ENCODE data around the gene NUBPL.

The NUBPL gene

DNA sequence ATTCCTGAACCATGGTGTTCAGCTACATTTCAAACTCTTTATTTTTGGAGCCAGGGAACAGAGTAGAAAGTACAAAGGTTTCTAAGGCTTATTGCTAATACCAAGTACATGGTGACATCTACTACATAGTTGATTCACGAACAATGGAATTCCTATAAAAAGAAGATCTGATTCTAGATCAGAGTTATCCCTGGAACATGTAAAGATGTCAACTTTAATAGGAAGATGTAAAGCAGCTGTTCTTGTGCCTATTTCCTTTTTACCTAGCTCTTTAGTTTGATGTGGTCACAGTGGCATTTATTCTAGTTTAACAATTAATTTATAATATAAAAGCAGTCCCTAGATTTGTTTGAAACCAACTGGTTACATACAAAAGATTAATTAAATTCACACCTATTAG lies 99.5 kb downstream of the NUBPL start:
- no peak for TF ChIP-seq ZBTB7A (IDR thresholded peaks at IDR 0.05; ENCODE audit: low read depth)
- no peak for TF ChIP-seq CEBPB (IDR thresholded peaks at IDR 0.05)
- TF ChIP-seq TEAD4 (IDR thresholded peaks at IDR 0.05) = no peak
- TF ChIP-seq EGR1 (IDR thresholded peaks at IDR 0.05) = no peak
- TF ChIP-seq NFIC (IDR thresholded peaks at IDR 0.05) = no peak
- no peak for TF ChIP-seq USF1 (IDR thresholded peaks at IDR 0.05)
- no peak for TF ChIP-seq EP300 (IDR thresholded peaks at IDR 0.05; ENCODE audit: borderline replicate concordance)
- TF ChIP-seq, protein P1, sequence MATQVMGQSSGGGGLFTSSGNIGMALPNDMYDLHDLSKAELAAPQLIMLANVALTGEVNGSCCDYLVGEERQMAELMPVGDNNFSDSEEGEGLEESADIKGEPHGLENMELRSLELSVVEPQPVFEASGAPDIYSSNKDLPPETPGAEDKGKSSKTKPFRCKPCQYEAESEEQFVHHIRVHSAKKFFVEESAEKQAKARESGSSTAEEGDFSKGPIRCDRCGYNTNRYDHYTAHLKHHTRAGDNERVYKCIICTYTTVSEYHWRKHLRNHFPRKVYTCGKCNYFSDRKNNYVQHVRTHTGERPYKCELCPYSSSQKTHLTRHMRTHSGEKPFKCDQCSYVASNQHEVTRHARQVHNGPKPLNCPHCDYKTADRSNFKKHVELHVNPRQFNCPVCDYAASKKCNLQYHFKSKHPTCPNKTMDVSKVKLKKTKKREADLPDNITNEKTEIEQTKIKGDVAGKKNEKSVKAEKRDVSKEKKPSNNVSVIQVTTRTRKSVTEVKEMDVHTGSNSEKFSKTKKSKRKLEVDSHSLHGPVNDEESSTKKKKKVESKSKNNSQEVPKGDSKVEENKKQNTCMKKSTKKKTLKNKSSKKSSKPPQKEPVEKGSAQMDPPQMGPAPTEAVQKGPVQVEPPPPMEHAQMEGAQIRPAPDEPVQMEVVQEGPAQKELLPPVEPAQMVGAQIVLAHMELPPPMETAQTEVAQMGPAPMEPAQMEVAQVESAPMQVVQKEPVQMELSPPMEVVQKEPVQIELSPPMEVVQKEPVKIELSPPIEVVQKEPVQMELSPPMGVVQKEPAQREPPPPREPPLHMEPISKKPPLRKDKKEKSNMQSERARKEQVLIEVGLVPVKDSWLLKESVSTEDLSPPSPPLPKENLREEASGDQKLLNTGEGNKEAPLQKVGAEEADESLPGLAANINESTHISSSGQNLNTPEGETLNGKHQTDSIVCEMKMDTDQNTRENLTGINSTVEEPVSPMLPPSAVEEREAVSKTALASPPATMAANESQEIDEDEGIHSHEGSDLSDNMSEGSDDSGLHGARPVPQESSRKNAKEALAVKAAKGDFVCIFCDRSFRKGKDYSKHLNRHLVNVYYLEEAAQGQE (IDR thresholded peaks at IDR 0.05; ENCODE audit: low read depth) = no peak

GRCh38 chr14:31668348-31668747 lies 107.1 kb downstream of the NUBPL start:
- no peak for TF ChIP-seq YY1 (IDR thresholded peaks at IDR 0.05; ENCODE audit: low read depth)
- no peak for TF ChIP-seq EGR1 (IDR thresholded peaks at IDR 0.05)
- TF ChIP-seq MAX (IDR thresholded peaks at IDR 0.05) = no peak
- no peak for TF ChIP-seq TCF12 (IDR thresholded peaks at IDR 0.05; ENCODE audit: low read depth)
- TF ChIP-seq FOXM1 (IDR thresholded peaks at IDR 0.05; ENCODE audit: borderline replicate concordance, low read depth) = no peak
- TF ChIP-seq ZBTB7A (IDR thresholded peaks at IDR 0.05; ENCODE audit: low read depth) = no peak
- TF ChIP-seq RAD21 (IDR thresholded peaks at IDR 0.05; ENCODE audit: low read depth) = no peak
- no peak for TF ChIP-seq EP300 (IDR thresholded peaks at IDR 0.05; ENCODE audit: borderline replicate concordance)
- TF ChIP-seq TEAD4 (IDR thresholded peaks at IDR 0.05) = no peak
- no peak for TF ChIP-seq TAF1 (IDR thresholded peaks at IDR 0.05; ENCODE audit: low read depth)
- no peak for TF ChIP-seq USF1 (IDR thresholded peaks at IDR 0.05)
- TF ChIP-seq, protein P1 (IDR thresholded peaks at IDR 0.05; ENCODE audit: low read depth) = no peak
- TF ChIP-seq NFIC (IDR thresholded peaks at IDR 0.05) = no peak
- no peak for TF ChIP-seq CEBPB (IDR thresholded peaks at IDR 0.05)
- TF ChIP-seq CREB1 (IDR thresholded peaks at IDR 0.05; ENCODE audit: low read depth) = no peak

DNA sequence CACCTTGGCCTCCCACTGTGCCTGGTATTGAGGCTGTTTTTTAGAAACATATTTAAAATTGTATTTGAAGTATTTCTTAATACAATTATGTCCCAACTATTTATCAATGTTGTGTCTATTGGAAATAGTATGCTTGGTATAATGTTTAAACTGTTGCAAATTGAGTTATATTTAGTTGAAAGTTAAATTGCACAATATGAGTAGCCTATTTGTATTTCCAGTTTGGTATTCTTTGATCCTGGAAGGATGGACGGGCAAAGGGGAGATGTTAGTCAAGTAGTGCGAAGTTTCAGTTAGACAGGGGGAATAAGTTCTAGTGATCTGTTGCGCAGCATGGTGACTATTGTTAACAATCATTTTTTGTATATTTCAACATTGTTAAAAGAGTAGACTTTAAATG lies 111.5 kb downstream of the NUBPL start:
- TF ChIP-seq TCF12 (IDR thresholded peaks at IDR 0.05; ENCODE audit: low read depth) = no peak
- no peak for TF ChIP-seq EP300 (IDR thresholded peaks at IDR 0.05; ENCODE audit: borderline replicate concordance)
- no peak for TF ChIP-seq YY1 (IDR thresholded peaks at IDR 0.05; ENCODE audit: low read depth)
- TF ChIP-seq EGR1 (IDR thresholded peaks at IDR 0.05) = no peak
- TF ChIP-seq, protein P1 (IDR thresholded peaks at IDR 0.05; ENCODE audit: low read depth) = no peak
- TF ChIP-seq ZBTB7A (IDR thresholded peaks at IDR 0.05; ENCODE audit: low read depth) = no peak
- no peak for TF ChIP-seq TEAD4 (IDR thresholded peaks at IDR 0.05)
- TF ChIP-seq USF1 (IDR thresholded peaks at IDR 0.05) = no peak
- TF ChIP-seq MAX (IDR thresholded peaks at IDR 0.05) = no peak
- TF ChIP-seq CEBPB (IDR thresholded peaks at IDR 0.05) = no peak

DNA sequence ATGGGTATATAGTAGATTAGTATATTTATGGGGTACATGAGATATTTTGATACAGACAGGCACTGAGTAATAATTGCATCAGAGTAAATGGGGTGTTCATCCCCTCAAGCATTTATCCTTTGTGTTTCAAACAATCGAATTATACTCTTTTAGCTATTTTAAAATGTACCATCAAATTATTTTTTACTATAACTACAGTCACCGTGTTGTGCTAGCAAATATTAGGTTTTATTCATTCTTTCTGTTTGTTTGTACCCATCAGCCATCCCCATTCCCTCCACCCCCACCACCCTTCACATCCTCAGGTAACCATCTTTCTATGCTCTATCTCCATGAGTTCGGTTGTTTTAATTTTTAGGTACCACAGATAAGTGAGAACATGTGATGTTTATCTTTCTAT lies 115.8 kb downstream of the NUBPL start:
- TF ChIP-seq USF1 (IDR thresholded peaks at IDR 0.05) (no peak), EGR1 (IDR thresholded peaks at IDR 0.05) (no peak), TEAD4 (IDR thresholded peaks at IDR 0.05) (no peak), FOXM1 (IDR thresholded peaks at IDR 0.05; ENCODE audit: borderline replicate concordance, low read depth) (no peak), NFIC (IDR thresholded peaks at IDR 0.05) (no peak), CEBPB (IDR thresholded peaks at IDR 0.05) (no peak), TCF12 (IDR thresholded peaks at IDR 0.05; ENCODE audit: low read depth) (no peak), ZBTB7A (IDR thresholded peaks at IDR 0.05; ENCODE audit: low read depth) (no peak)
